ENCODE data around the gene IDH3G.

GRCh38 chrX:153770601-153771414, 23.4 kb downstream of the IDH3G start:
- TF ChIP-seq CTCF (IDR thresholded peaks at IDR 0.05; ENCODE audit: low read depth, low read length, missing input control) (no peak), RAD21 (IDR thresholded peaks at IDR 0.05) (no peak), RXRA (IDR thresholded peaks at IDR 0.05) (no peak), SP1 (IDR thresholded peaks at IDR 0.05) (no peak), YY1 (IDR thresholded peaks at IDR 0.05) (no peak), REST (IDR thresholded peaks at IDR 0.05) (no peak), NR2F2 (IDR thresholded peaks at IDR 0.05) (no peak), EGR1 (IDR thresholded peaks at IDR 0.05; ENCODE audit: low read depth in 2 of 2) (no peak), FOXA1 (IDR thresholded peaks at IDR 0.05) (no peak), GABPA (IDR thresholded peaks at IDR 0.05 in 1 of 2, conservative IDR thresholded peaks at IDR 0.05 in 1 of 2) (no peak)
- TF ChIP-seq, protein P1, sequence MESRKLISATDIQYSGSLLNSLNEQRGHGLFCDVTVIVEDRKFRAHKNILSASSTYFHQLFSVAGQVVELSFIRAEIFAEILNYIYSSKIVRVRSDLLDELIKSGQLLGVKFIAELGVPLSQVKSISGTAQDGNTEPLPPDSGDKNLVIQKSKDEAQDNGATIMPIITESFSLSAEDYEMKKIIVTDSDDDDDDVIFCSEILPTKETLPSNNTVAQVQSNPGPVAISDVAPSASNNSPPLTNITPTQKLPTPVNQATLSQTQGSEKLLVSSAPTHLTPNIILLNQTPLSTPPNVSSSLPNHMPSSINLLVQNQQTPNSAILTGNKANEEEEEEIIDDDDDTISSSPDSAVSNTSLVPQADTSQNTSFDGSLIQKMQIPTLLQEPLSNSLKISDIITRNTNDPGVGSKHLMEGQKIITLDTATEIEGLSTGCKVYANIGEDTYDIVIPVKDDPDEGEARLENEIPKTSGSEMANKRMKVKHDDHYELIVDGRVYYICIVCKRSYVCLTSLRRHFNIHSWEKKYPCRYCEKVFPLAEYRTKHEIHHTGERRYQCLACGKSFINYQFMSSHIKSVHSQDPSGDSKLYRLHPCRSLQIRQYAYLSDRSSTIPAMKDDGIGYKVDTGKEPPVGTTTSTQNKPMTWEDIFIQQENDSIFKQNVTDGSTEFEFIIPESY (IDR thresholded peaks at IDR 0.05), result no peak
